Hepatocyte (in vitro differentiated cells): ENCODE measurements around the gene SLC12A6. TPM values are rescaled to one million over a fixed set of nuclear protein-coding genes. Genes with fewer than 3 reads are reported as not detected.

Experiments used
- DNase-seq: peaks from one replicate; pipeline ENCODE4 v3.0.0-alpha.2; 2016; ENCODE audit warnings: low spot score
- H2AFZ ChIP-seq: fragments of 200-600 bp; sonication (generic); 2 replicates; pipeline ENCODE4 v1.6.0; 2016; ENCODE audit warnings: antibody characterized with exemption, mild to moderate bottlenecking
- H3K27ac ChIP-seq: fragments of 200-600 bp; sonication (generic); 2 replicates; pipeline ENCODE4 v1.5.1; 2016; ENCODE audit warnings: mild to moderate bottlenecking
- H3K27me3 ChIP-seq: fragments of 200-600 bp; sonication (generic); 2 replicates; pipeline ENCODE4 v1.6.1; 2016
- H3K36me3 ChIP-seq: fragments of 200-600 bp; sonication (generic); replicated peaks from 2 replicates; pipeline ENCODE4 v1.5.1; 2016; ENCODE audit warnings: low read depth; ENCODE audit not compliant: insufficient read depth
- H3K4me1 ChIP-seq: fragments of 200-600 bp; sonication (generic); 2 replicates; pipeline ENCODE4 v1.5.1; 2016; ENCODE audit warnings: mild to moderate bottlenecking, moderate library complexity; ENCODE audit not compliant: insufficient read depth
- H3K4me2 ChIP-seq: fragments of 200-600 bp; sonication (generic); 2 replicates; pipeline ENCODE4 v1.6.0; 2016
- H3K4me3 ChIP-seq: fragments of 200-600 bp; sonication (generic); 2 replicates; pipeline ENCODE4 v1.5.1; 2016; ENCODE audit warnings: mild to moderate bottlenecking
- H3K79me2 ChIP-seq: fragments of 200-600 bp; sonication (generic); 2 replicates; pipeline ENCODE4 v1.6.0; 2017; ENCODE audit warnings: mild to moderate bottlenecking
- H3K9me2 ChIP-seq: fragments of 200-600 bp; sonication (generic); replicated peaks from 2 replicates; pipeline ENCODE4 v1.6.0; 2017; ENCODE audit warnings: mild to moderate bottlenecking; ENCODE audit not compliant: insufficient read depth
- H3K9me3 ChIP-seq: fragments of 200-600 bp; sonication (generic); 2 replicates; pipeline ENCODE4 v1.5.1; 2016; ENCODE audit warnings: low read depth, mild to moderate bottlenecking
- H4K20me1 ChIP-seq: fragments of 200-600 bp; sonication (generic); 2 replicates; pipeline ENCODE4 v1.6.0; 2016; ENCODE audit warnings: mild to moderate bottlenecking; ENCODE audit not compliant: insufficient read depth, poor library complexity, severe bottlenecking
- EZH2 ChIP-seq: fragments of 200-600 bp; sonication (generic); IDR thresholded peaks from 2 replicates; pipeline ENCODE4 v1.6.1; 2016; ENCODE audit warnings: antibody characterized with exemption, mild to moderate bottlenecking, borderline replicate concordance
- EZH2phosphoT487 ChIP-seq: fragments of 200-600 bp; sonication (generic); IDR thresholded peaks from one replicate; pipeline ENCODE4 v1.6.1; 2018; ENCODE audit warnings: antibody characterized with exemption, mild to moderate bottlenecking, low read depth, moderate library complexity; ENCODE audit not compliant: unreplicated experiment, severe bottlenecking
- WGBS: methylation state at CpG from one replicate; pipeline ENCODE4 v1.1.6; 2016; ENCODE audit warnings: low lambda C conversion rate; ENCODE audit errors: missing lambda C conversion rate; 5-methylcytosine and 5-hydroxymethylcytosine counted together
- polyA plus RNA-seq: library from polyadenylated mRNA; unstranded; fragments of >200 nt; fragmentation: Nextera tagmentation; extraction: Ambion mirVana; gene quantifications from 2 replicates; pipeline ENCODE4 v1.2.1, GENCODE V29; 2016
- total RNA-seq: library from RNA; depleted of rRNA; stranded (reverse); fragments of >200 nt; gene quantifications from 2 replicates; pipeline ENCODE4 v1.2.3, GENCODE V29; 2014
- TF ChIP-seq, protein P1 (sequence below): fragments of 200-600 bp; sonication (generic); IDR thresholded peaks from 2 replicates; pipeline ENCODE4 v1.5.1; 2016; ENCODE audit warnings: antibody characterized with exemption, mild to moderate bottlenecking; ENCODE audit not compliant: poor library complexity

SLC12A6 gene
- total and polyA plus RNA-seq, 2 experiments from 2014 or later, result 7.4 to 13.1 TPM

DNA sequence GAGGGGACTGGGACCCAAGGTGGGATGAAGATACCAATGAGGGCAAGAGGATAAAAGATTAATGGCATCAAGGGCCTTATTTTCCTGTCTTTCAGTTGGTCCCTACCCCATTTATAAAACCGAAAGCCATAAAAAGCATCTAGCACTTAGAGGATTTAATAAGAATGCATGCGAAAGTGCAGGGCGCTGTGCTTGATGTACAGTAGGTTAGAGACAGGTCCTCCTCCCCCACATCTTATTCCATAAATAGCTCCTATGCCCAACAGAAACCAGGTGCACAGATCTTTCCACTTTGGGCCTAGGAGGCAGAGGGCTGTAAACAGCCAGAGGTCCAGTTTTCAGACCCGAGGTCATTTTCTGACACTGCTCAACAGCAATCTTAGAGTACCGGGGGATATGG lies 28.3 kb upstream of the SLC12A6 start:
- no peaks in the 10 kb centered on the region for H3K9me3 ChIP-seq
- peaks cover 16% of the 10 kb centered on the region for H3K79me2 ChIP-seq
- peak overlapping the region; percentile 94 for H3K4me3 ChIP-seq
- no peaks in the 10 kb centered on the region for H3K36me3 ChIP-seq
- peak overlapping the region; percentile 99 for H3K4me2 ChIP-seq
- 44% methylated on average over 5 of the region's 5 CpGs for WGBS
- H2AFZ ChIP-seq, result peak overlapping the region; percentile 100
- H4K20me1 ChIP-seq, result no peaks in the 10 kb centered on the region
- H3K9me2 ChIP-seq, result no peaks in the 10 kb centered on the region
- no peaks in the 10 kb centered on the region for H3K27me3 ChIP-seq
- H3K4me1 ChIP-seq, result peaks cover 11% of the 10 kb centered on the region
- DNase-seq, result no peak
- H3K27ac ChIP-seq, result peak overlapping the region; percentile 75
- TF ChIP-seq, protein P1, sequence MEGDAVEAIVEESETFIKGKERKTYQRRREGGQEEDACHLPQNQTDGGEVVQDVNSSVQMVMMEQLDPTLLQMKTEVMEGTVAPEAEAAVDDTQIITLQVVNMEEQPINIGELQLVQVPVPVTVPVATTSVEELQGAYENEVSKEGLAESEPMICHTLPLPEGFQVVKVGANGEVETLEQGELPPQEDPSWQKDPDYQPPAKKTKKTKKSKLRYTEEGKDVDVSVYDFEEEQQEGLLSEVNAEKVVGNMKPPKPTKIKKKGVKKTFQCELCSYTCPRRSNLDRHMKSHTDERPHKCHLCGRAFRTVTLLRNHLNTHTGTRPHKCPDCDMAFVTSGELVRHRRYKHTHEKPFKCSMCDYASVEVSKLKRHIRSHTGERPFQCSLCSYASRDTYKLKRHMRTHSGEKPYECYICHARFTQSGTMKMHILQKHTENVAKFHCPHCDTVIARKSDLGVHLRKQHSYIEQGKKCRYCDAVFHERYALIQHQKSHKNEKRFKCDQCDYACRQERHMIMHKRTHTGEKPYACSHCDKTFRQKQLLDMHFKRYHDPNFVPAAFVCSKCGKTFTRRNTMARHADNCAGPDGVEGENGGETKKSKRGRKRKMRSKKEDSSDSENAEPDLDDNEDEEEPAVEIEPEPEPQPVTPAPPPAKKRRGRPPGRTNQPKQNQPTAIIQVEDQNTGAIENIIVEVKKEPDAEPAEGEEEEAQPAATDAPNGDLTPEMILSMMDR, result no peak
- no peak for TF ChIP-seq EZH2phosphoT487
- no peak for TF ChIP-seq EZH2

DNA sequence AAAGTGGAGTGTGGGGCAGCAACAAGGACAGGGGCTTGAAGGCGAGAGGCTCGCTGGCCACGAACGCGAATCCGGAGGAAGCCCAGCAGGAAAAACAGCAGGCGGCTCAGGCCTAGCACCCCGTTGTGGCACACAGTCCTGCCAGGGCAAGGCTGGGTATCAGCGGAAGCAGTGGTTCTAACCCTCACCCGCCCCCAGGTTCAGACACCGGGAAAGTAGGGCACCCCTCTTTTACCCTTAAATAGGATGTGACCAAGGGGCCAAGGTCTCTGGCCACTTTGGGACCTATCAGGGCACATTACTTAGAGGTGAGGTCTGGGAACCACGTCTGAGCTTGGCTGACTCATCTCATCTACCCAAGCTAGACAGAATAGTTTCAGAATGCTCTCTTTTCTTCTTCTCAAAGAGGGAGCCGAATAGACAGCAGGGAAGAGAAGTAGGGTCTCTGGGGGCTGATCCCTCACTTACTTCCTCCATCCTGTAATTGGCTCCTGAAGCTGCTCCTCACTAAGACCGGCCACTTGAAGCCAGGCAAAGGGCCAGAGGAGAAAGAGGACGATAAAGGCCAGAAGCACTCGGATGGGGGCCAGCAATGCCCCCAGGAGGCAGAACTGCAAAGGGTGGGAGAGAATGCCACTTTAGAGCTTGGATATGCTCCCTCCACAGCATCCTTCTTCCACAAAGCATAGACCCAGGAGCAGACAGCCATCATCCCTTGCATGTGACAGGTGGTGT lies 27.7 kb upstream of the SLC12A6 start:
- H3K4me3 ChIP-seq, result no peak overlapping the region
- TF ChIP-seq EZH2phosphoT487, result no peak
- no peak for TF ChIP-seq EZH2
- TF ChIP-seq, protein P1, result no peak
- H4K20me1 ChIP-seq, result no peaks in the 10 kb centered on the region
- 89% methylated on average over 16 of the region's 16 CpGs for WGBS
- no peaks in the 10 kb centered on the region for H3K36me3 ChIP-seq
- no peak overlapping the region for H2AFZ ChIP-seq
- peak overlapping the region; percentile 99 for H3K4me2 ChIP-seq
- H3K9me2 ChIP-seq, result no peaks in the 10 kb centered on the region
- peak overlapping the region; percentile 75 for H3K27ac ChIP-seq
- peaks cover 11% of the 10 kb centered on the region for H3K4me1 ChIP-seq
- DNase-seq, result no peak
- no peaks in the 10 kb centered on the region for H3K9me3 ChIP-seq
- no peaks in the 10 kb centered on the region for H3K27me3 ChIP-seq
- peaks cover 16% of the 10 kb centered on the region for H3K79me2 ChIP-seq

DNA sequence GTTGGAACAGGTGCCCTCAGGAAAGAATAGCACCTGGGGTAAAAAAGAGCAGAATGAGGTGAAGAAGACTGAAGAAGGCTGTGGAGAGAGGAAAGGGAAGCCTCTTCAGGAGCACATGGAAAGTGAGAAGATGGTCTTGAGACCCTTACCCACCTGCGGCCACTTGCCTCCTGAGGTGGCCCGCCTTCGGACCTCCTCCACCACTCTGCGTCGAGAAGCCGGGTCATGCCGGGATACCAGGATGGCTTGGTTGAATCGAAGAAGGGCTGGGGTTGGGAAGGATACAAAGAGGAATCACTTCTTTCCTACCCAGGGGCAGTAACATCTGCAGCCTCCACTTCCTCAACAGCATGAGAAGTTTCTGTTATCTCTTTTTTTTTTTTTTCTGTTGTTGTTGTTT lies 26.5 kb upstream of the SLC12A6 start:
- Histone ChIP-seq H3K27me3 (no peaks in the 10 kb centered on the region), H2AFZ (no peak overlapping the region), H3K4me1 (peaks cover 11% of the 10 kb centered on the region), H3K36me3 (no peaks in the 10 kb centered on the region), H3K4me2 (no peak overlapping the region), H3K4me3 (no peak overlapping the region), H4K20me1 (no peaks in the 10 kb centered on the region), H3K9me3 (no peaks in the 10 kb centered on the region), H3K79me2 (peaks cover 16% of the 10 kb centered on the region), H3K27ac (no peak overlapping the region), H3K9me2 (no peaks in the 10 kb centered on the region)
- WGBS, result 98% methylated on average over 8 of the region's 8 CpGs
- TF ChIP-seq EZH2 (no peak), EZH2phosphoT487 (no peak)
- TF ChIP-seq, protein P1, result no peak
- DNase-seq, result no peak
